Activated T-cell treated with anti-CD3 and anti-CD28 coated beads, Interleukin-2, amount 50 U/mL, for 72 hours (primary cell): Measurements from ENCODE around the gene MAFG. TPM values are rescaled to one million over a fixed set of nuclear protein-coding genes. Genes with fewer than 3 reads are reported as not detected.

ENCODE experiments used
- ATAC-seq, 2 donors: fragments of 150-1000 bp; cut with Tn5 transposase; replicated peaks in 1 of 2; 2 replicates each; pipeline ENCODE4 v1.10.0; 2021; ENCODE audit warnings: moderate library complexity in 2 of 2, mild to moderate bottlenecking in 1 of 2
- DNase-seq, 2 donors: peaks; one replicate each; pipeline ENCODE4 v3.0.0; 2021 to 2022; ENCODE audit warnings: mixed read lengths in 1 of 2
- H3K27ac Mint-ChIP-seq: one replicate; pipeline ENCODE4 v1.8.0; 2022; ENCODE audit warnings: mild to moderate bottlenecking, moderate library complexity, mixed read lengths
- H3K27me3 Mint-ChIP-seq: one replicate; pipeline ENCODE4 v1.8.0; 2022; ENCODE audit warnings: low read depth, mixed read lengths
- H3K36me3 Mint-ChIP-seq, 2 donors: one replicate each; pipeline ENCODE4 v1.8.0; 2022; ENCODE audit warnings: mixed read lengths in 2 of 2, mild to moderate bottlenecking in 1 of 2; ENCODE audit not compliant: insufficient read depth in 2 of 2
- H3K4me1 Mint-ChIP-seq: one replicate; pipeline ENCODE4 v1.8.0; 2022; ENCODE audit warnings: low read depth, mixed read lengths
- H3K4me3 Mint-ChIP-seq, 2 donors: one replicate each; pipeline ENCODE4 v1.8.0; 2022; ENCODE audit warnings: mild to moderate bottlenecking in 2 of 2, mixed read lengths in 2 of 2, moderate library complexity in 2 of 2
- H3K9me3 Mint-ChIP-seq, 2 donors: one replicate each; pipeline ENCODE4 v1.8.0; 2022; ENCODE audit warnings: mixed read lengths in 2 of 2
- total RNA-seq, 2 donors: library from RNA; stranded (reverse); gene quantifications; one replicate each; pipeline ENCODE4 v1.2.3, GENCODE V29; 2022

Gene MAFG
- total RNA-seq, 2 donors from 2014 or later = 41.5 to 44.7 TPM

DNA sequence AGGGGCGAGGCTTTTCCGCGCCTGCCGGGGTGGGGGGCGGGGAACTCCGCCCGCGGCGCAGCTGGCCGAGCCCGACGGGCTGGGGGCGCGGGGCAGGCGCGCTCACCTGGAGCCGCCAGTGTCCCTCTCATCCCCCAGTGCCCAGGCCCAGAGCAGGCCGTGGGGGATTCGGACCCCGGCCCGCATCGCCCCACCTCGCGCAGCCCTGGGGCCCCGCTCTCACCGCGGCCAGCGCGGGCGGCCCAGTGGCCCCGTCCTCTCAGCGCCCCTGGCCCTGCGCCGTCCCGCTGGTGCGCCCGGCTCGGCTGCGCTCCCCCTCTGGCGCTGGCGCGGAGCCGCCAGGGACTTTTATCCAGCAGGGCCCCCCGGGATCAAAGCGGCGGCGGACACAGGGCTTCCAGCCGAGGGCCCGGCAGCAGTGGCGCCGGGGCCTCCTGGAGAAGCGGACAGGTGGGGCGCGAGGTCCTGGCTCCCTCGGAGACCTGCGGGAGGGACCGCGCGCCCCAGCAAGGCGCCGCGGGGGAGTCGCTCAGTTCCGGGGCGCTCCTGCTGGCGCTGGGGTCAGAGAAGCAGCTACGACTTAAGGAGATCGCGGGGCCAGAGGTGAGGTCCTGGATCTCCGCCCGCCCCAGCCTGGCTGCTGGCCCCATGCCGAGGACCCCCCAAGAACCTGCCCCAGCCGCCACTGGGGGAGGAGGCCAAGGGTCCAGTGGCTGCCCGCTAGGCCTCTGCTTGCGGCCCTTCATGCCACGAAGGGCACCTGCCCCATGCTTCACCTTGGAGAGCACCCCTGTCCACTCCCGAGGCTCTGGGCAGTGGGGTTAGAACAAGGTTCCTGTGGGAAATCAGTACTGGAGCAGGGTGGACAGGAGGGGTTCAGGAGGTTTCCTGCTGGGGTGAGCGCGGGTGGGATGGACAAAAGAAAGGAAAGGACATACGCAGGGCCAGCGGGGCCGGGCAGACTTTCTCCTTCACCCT lies 34.3 kb upstream of the MAFG start:
- Mint-ChIP-seq H3K36me3 (no peaks in the 10 kb centered on the region), H3K4me1 (no peaks in the 10 kb centered on the region), H3K4me3 (no peak overlapping the region), H3K27me3 (peaks cover 14% of the 10 kb centered on the region), H3K9me3 (no peaks in the 10 kb centered on the region), H3K27ac (no peak overlapping the region)
- ATAC-seq (no peak), DNase-seq (no peak)

DNA sequence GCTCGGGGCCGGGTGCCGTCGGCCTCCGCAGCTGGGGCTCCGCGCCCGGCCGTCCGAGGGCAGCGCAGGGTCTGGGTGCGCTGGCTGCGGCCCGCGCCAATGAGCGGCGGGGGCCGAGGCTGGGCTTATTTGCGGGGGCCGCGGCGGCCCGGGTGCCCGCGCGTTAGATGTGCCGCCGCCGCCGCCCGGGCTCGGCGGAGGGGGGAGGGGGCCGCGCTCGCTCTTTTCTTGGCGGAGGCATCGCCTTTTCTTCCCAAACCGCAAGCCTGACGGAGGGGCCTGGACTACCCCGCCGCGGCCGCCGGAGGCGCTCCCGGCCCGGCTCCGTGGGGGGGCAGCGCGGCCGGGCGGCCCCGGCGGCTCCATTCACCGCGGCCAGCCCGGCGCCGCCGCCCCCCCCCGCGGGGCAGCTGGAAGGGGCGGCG lies 33.6 kb upstream of the MAFG start, which contains the start of gene NOTUM:
NOTUM (minus strand) TSS at position 101 of the 425 bp plus-strand sequence. CDS start 278 bp downstream, outside the sequence.
- H3K27ac Mint-ChIP-seq = no peak within 1 kb of the TSS
- H3K4me3 Mint-ChIP-seq = peak within 1 kb of the TSS in 1 of 2 donors; percentile 34
- H3K36me3 Mint-ChIP-seq = no peaks in the 10 kb centered on the region
- ATAC-seq (no peak), DNase-seq (no peak)
- H3K4me1 Mint-ChIP-seq = no peaks in the 10 kb centered on the region
- H3K9me3 Mint-ChIP-seq = no peaks in the 10 kb centered on the region
- H3K27me3 Mint-ChIP-seq = peaks cover 14% of the 10 kb centered on the region

DNA sequence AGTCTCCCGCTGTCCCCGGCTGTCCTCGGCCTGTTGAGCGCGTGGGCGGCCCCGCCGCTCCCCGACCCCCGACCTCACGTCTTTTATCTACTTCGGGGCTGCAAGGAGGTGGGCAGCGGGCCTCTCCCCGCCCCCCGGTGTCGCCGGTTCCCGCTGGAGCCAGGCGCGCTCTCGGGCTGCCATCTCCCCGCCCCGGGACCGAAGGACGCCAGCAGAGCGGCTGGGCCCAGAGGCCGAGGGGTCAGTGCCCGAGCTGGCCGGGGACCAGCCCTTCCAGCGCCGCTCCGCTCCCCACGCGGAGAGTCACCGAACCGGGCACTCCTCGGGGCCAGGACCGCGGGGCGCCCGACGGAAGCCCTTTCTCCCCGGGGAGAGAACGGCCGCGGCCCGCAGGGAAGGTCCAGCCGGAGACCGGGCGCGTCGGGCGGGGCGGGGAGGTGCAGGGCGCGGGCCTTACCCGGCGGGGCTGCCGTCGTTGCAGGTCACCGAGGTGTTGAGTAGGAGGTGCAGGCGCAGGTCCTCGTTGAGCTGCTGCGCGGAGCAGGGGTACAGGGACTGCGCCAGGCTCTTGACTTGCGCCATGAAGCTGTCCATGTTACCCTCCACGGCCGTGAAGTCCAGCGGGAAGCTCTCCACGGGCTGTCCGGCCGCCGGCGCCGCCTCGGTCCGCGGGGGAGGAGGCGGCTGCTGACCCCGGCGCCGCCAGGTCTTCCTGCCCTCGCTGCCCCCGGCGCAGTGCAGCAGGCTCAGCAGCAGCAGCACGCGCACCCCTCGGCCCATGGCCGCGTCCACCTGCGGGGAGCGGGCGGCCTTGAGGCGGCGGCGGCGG lies 32.8 kb upstream of the MAFG start:
- DNase-seq (no peak), ATAC-seq (peak; percentile 6 to 7)
- Mint-ChIP-seq H3K4me3 (peak overlapping the region in 1 of 2 donors; percentile 34), H3K27ac (no peak overlapping the region), H3K36me3 (no peaks in the 10 kb centered on the region), H3K9me3 (no peaks in the 10 kb centered on the region), H3K4me1 (no peaks in the 10 kb centered on the region), H3K27me3 (peaks cover 14% of the 10 kb centered on the region)

DNA sequence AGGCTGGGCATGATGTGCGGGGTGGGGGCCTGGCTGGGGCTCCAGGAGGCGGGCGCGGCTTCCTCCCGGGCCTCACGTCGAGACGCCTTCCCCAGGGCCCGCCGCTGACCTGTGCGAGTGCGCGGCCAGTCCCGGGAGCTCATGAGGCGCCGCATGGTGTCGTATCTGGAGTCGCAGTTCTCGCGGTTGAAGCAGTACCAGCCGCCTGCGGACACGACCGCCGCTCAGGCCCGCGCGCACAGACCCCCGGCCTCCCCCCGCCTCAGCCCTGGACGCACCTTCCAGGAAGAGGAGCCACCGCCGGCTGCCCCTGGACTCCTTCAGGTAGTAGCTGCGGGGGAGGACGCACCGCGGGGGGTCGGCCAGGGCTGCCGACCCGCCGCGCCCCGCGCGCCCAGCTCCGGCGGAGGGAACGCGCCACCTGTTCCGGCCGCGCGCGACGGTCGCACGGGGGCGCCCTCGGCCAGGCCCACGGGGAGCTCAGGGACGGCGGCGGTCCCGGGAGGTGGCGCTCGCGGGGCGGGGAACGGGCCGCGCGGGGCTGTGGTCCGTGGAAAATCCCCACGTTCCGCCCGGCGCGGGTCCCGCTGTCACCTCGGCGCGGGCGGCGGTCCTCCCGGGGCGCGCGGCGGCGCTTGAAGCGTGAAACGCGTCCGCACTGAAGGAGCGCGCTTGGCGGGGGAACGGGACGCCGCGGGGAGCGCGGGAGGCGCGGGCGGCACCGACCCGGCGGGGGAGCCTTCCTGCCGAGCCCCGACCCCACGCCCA lies 32.0 kb upstream of the MAFG start:
- H3K4me1 Mint-ChIP-seq = no peaks in the 10 kb centered on the region
- ATAC-seq (peak; percentile 95 to 96), DNase-seq (peak; percentile 87 to 92)
- peak overlapping the region; percentile 74 for H3K4me3 Mint-ChIP-seq
- H3K27me3 Mint-ChIP-seq = peaks cover 14% of the 10 kb centered on the region
- no peaks in the 10 kb centered on the region for H3K36me3 Mint-ChIP-seq
- H3K9me3 Mint-ChIP-seq = no peaks in the 10 kb centered on the region
- no peak overlapping the region for H3K27ac Mint-ChIP-seq

DNA sequence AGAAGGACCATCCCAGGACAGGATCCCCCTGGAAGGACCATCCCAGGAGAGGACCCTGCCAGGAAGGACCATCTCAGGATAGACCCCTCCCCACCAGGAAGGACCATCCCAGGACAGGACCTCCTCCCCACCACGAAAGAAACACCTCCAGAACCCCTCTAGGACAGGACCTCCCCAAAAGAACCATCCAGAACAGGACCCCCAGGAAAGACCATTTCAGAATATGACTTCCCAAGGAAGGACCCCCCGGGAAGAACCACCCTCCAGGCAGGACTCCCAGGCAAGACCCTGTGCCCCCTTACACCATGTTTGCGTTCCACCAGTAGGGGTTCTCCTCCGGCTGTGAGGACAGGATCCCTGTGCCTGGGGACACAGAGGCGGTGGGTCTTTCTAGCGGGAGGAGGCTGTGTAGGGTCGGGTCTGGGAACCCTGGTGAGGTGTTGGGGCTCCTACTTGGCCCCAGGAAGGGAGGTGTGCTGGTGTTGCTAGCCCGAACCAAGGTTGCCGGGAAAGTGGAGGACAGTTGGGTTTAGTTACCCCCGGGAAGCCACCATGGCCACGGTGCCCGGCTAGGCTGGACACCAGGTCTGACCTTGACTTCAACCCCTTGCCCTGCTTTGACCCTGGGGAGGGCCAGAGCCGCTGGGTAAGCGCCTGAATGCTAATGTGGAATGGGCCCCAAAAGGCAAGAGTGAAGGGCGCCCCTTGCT lies 31.3 kb upstream of the MAFG start:
- Mint-ChIP-seq H3K4me3 (peak overlapping the region; percentile 74), H3K4me1 (no peaks in the 10 kb centered on the region), H3K36me3 (no peaks in the 10 kb centered on the region), H3K27ac (no peak overlapping the region), H3K27me3 (peaks cover 14% of the 10 kb centered on the region), H3K9me3 (no peaks in the 10 kb centered on the region)
- DNase-seq (no peak), ATAC-seq (no peak)

DNA sequence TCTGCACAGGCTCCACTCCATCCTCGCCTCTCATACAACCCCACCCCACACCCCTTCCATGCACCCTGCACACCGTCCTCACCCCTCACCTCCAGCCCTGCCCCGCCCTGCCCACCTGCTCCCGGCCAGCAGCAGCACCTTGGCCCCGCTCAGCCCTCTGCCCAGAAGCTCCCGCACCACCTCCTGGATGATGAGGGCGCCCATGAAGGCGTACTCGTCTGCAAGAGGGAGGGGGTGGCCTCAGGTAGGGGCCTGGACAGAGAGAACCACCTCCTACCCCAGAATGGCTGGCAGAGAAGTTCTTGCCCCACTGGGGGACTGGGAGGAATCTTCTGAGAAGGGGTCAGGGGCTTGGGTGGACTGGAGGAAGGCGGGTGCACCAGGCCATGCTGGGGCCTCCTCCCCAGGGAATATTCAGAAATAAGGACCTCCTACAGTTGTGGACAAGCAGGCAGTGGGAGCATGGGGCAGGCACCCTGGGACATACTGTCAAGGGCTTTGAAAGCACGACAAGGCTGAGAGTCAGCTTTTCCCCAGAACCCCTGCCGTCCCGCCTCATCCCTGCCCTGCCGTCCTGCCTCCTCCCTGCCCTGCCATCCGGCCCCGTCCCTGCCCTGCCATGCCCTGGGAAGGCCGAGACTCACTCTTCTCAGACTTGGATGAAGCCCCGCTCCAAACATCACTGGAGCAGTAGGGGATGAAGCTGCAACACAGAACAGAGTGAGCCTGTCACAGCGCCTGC lies 30.3 kb upstream of the MAFG start:
- ATAC-seq (no peak), DNase-seq (no peak)
- no peaks in the 10 kb centered on the region for H3K36me3 Mint-ChIP-seq
- no peak overlapping the region for H3K27ac Mint-ChIP-seq
- no peaks in the 10 kb centered on the region for H3K9me3 Mint-ChIP-seq
- H3K4me3 Mint-ChIP-seq = peak overlapping the region in 1 of 2 donors; percentile 74
- no peaks in the 10 kb centered on the region for H3K4me1 Mint-ChIP-seq
- peaks cover 14% of the 10 kb centered on the region for H3K27me3 Mint-ChIP-seq

DNA sequence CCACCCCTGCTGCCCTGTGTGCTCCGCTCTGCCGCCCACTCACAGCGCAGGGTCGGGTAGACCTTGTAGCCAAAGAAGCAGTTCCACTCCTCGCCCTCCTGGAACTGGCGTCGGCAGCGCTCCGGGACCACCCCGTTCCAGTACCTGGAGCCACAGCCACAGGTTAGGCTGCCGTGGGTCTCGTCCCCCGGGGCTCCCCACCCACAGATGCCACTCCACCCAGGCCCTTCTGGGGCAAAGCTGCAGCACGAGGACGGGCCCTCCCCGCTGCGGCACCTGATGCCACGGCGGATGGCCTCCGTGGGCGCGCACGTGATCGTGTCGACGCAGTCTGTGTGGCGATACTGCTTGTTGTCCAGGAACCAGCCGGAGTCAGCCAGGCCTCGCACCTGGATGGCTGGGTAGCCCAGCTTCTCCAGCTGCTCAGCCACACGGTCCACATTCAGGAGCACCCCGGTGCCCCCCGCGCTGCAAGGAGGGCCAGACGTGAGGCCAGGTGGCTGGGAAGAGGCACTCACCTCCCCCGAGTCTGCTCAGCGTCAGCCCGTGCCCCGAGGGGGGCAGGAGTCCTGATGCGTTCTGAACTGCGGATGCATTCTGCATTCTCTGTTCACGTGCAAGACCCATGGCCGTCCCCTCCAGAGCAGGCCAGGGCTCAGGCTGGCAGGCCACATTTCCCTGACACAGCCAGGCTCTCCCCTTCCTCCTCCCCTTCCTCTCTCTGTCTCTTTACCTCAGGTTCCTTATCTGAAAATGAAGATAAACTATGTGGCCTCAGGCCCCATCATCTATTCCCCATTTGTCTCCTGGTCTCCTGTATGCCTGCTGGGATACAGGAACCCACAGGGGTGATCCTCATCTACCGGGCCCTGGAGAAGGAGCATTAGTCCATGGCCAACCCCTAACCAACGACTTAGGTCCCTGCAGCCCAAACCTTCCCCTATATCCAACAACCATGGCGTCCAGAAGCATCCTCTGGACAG lies 29.4 kb upstream of the MAFG start:
- Mint-ChIP-seq H3K4me1 (no peaks in the 10 kb centered on the region), H3K27ac (no peak overlapping the region), H3K27me3 (peaks cover 8% of the 10 kb centered on the region), H3K36me3 (no peaks in the 10 kb centered on the region), H3K9me3 (no peaks in the 10 kb centered on the region), H3K4me3 (no peak overlapping the region)
- no peak for DNase-seq
- no peak for ATAC-seq

DNA sequence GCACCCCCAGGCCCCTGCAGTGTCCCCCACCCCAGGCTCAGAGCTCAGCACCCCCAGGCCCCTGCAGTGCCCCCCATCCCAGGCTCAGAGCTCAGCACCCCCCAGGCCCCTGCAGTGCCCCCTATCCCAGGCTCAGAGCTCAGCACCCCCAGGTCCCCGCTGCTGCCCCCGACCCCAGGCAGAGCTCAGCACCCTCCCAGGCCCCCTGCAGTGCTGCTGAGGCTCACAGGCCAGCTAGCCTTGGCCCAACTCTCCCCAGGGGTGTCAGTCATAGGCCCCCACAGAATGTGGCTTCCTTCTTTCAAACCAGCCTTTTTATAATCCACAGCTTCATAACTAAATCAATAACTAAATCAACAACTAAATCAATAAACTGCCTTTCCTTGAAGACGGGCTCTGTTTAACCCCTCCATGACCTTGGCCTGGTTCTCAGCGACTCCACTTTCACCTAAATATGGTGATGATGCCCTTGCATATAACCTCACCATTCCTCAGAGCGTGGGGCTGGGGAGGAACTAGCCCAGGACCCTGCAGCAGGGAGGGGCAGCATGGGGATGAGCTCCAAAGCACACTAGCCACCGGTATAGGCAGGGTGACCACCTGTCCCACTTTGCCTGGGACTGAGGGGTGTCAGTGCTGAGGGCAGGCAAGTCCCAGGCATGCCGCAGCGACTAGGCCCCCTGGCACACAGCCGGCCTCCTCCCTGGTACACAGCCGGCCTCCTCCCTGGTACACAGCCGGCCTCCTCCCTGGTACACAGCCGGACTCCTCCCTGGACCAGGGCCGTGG lies 28.4 kb upstream of the MAFG start:
- Mint-ChIP-seq H3K4me1 (no peaks in the 10 kb centered on the region), H3K27ac (no peak overlapping the region), H3K4me3 (no peak overlapping the region), H3K36me3 (no peaks in the 10 kb centered on the region), H3K27me3 (peaks cover 8% of the 10 kb centered on the region), H3K9me3 (no peaks in the 10 kb centered on the region)
- DNase-seq (no peak), ATAC-seq (no peak)

DNA sequence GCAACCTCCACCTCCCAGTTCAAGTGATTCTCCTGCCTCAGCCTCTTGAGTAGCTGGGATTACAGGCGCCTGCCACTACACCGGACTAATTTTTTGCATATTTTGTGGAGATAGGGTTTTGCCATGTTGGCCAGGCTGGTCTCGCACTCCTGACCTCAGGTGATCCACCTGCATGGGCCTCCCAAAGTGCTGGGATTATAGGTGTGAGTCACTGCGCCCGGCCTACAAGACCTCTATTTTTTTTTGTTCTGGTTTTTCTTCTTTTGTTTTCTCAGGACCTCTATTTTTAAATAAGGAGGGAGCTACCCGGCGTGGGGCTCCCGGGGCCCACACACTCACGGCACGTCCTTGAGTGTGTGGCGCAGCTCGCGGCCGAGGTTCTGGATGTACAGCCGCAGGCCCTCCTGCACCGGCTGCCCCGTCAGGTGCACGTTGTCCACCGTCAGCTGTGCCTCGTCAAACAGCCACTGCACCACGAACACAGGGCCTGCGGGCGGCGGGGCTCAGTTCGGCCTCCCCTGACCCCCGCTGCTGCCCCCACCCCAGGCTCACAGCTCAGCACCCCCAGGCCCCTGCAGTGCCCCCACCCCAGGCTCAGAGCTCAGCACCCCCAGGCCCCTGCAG lies 27.6 kb upstream of the MAFG start:
- Mint-ChIP-seq H3K9me3 (no peaks in the 10 kb centered on the region), H3K4me1 (no peaks in the 10 kb centered on the region), H3K27ac (no peak overlapping the region), H3K36me3 (no peaks in the 10 kb centered on the region), H3K4me3 (no peak overlapping the region), H3K27me3 (peaks cover 8% of the 10 kb centered on the region)
- ATAC-seq (no peak), DNase-seq (no peak)
